ENCODE measurements around the gene NCOA1.

NCOA1 gene

GRCh38 chr2:24724111-24724775 lies 233.2 kb downstream of the NCOA1 start:
- DNase-seq (ENCODE audit: low spot score) = no peak
- no peak for TF ChIP-seq CTCF (IDR thresholded peaks at IDR 0.05; ENCODE audit: borderline replicate concordance, control extremely low read depth, extremely low read depth, insufficient read depth, missing control alignments)
- in situ Hi-C loops (cut with MboI; ENCODE audit: low sequenced_read_pairs, unreplicated experiment) = no loop called here

- TF ChIP-seq CTCF (IDR thresholded peaks at IDR 0.05; ENCODE audit: borderline replicate concordance, control extremely low read depth, extremely low read depth, insufficient read depth, missing control alignments) = no peak
- in situ Hi-C loops (cut with MboI; ENCODE audit: low sequenced_read_pairs, unreplicated experiment) = no loop called here
- peak; percentile 17 for DNase-seq (ENCODE audit: low spot score)
Measured at GRCh38 chr2:24725956-24726355, 234.9 kb downstream of the NCOA1 start.

- in situ Hi-C loops (cut with MboI; ENCODE audit: low sequenced_read_pairs, unreplicated experiment) = no loop called here
- DNase-seq (ENCODE audit: low spot score) = no peak
- no peak for TF ChIP-seq CTCF (IDR thresholded peaks at IDR 0.05; ENCODE audit: borderline replicate concordance, control extremely low read depth, extremely low read depth, insufficient read depth, missing control alignments)
Measured at GRCh38 chr2:24730481-24730880, 239.4 kb downstream of the NCOA1 start.

DNA sequence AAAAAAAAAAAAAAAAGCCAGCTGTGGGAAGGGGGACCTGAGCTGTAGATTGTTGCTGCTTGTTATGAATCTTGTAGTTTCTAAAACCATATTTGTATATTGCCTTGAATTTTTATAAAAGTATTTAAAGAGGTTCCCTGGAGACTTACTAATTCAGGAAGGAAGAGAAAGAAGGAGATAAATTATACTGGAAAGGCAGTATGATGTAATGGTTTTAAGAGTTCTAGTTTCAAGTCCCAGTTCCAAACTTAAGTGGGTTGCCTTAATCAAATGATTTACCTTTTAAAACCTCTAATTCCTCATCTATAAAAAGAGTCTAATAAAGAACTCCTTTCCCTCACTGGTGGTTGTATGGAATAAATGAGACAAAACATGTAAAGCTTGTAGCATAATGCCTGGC lies 240.0 kb downstream of the NCOA1 start:
- TF ChIP-seq CTCF (IDR thresholded peaks at IDR 0.05; ENCODE audit: borderline replicate concordance, control extremely low read depth, extremely low read depth, insufficient read depth, missing control alignments) = no peak
- no peak for DNase-seq (ENCODE audit: low spot score)
- in situ Hi-C loops (cut with MboI; ENCODE audit: low sequenced_read_pairs, unreplicated experiment) = no loop called here

GRCh38 chr2:24731923-24732322 lies 240.9 kb downstream of the NCOA1 start:
- TF ChIP-seq CTCF (IDR thresholded peaks at IDR 0.05; ENCODE audit: borderline replicate concordance, control extremely low read depth, extremely low read depth, insufficient read depth, missing control alignments) = no peak
- in situ Hi-C loops (cut with MboI; ENCODE audit: low sequenced_read_pairs, unreplicated experiment) = no loop called here
- no peak for DNase-seq (ENCODE audit: low spot score)

GRCh38 chr2:24734741-24735140 lies 243.7 kb downstream of the NCOA1 start:
- in situ Hi-C loops (cut with MboI; ENCODE audit: low sequenced_read_pairs, unreplicated experiment) = no loop called here
- TF ChIP-seq CTCF (IDR thresholded peaks at IDR 0.05; ENCODE audit: borderline replicate concordance, control extremely low read depth, extremely low read depth, insufficient read depth, missing control alignments) = no peak
- DNase-seq (ENCODE audit: low spot score) = no peak

Measured in GM13976 (cell line).